ENCODE data around the gene CHST10. TPM values are rescaled to one million over a fixed set of nuclear protein-coding genes. Genes with fewer than 3 reads are reported as not detected.

Gene CHST10
- total RNA-seq, 1 experiment from 2014 or later, result 13.4 TPM

GRCh38 chr2:100395532-100396350, 21.7 kb downstream of the CHST10 start:
- Histone ChIP-seq H3K9ac (ENCODE audit: low read length) (no peak overlapping the region), H3K79me2 (ENCODE audit: low read length) (no peaks in the 10 kb centered on the region), H3K27ac (ENCODE audit: low read length) (no peak overlapping the region), H3K27me3 (ENCODE audit: low read length) (no peaks in the 10 kb centered on the region), H4K20me1 (ENCODE audit: low read length) (no peaks in the 10 kb centered on the region), H3K4me3 (ENCODE audit: low read length) (no peak overlapping the region), H2AFZ (ENCODE audit: low read length) (no peak overlapping the region), H3K9me3 (ENCODE audit: low read length) (no peaks in the 10 kb centered on the region), H3K36me3 (ENCODE audit: low read depth, low read length) (no peaks in the 10 kb centered on the region; the same call in 1 of the 2 replicates), H3K9me2 (replicated peaks; ENCODE audit: low read length) (no peaks in the 10 kb centered on the region), H3K4me2 (ENCODE audit: low read length) (no peak overlapping the region), H3F3A (ENCODE audit: low read length, unreplicated experiment) (no peaks in the 10 kb centered on the region), H3K4me1 (ENCODE audit: insufficient read depth, low read length) (0 out of 2 replicates have a peak, but pooled peaks cover 3% of the 10 kb centered on the region)
- BruUV-seq (replicated peaks), result no TSS peak
- TF ChIP-seq EZH2 (IDR thresholded peaks at IDR 0.05; ENCODE audit: low read length, unreplicated experiment), result no peak
- no peak for TF ChIP-seq CTCF (conservative IDR thresholded peaks at IDR 0.05; ENCODE audit: low read depth, low read length)
- no peak for TF ChIP-seq EZH2phosphoT487 (IDR thresholded peaks at IDR 0.05; ENCODE audit: borderline replicate concordance, low read length)
- intact Hi-C loops (cut with micrococcal nuclease), result no loop called here
- ChIA-PET CTCF (no interaction called here), POLR2A (ENCODE audit: unreplicated experiment) (no interaction called here)
- ATAC-seq, result no peak
- DNase-seq, result no peak

GRCh38 chr2:100394111-100394641, 23.3 kb downstream of the CHST10 start:
- H3K4me3 ChIP-seq (ENCODE audit: low read length), result no peak overlapping the region
- H3K27ac ChIP-seq (ENCODE audit: low read length), result no peak overlapping the region
- H3K4me2 ChIP-seq (ENCODE audit: low read length), result no peak overlapping the region
- no peak for TF ChIP-seq EZH2phosphoT487 (IDR thresholded peaks at IDR 0.05; ENCODE audit: borderline replicate concordance, low read length)
- TF ChIP-seq EZH2 (IDR thresholded peaks at IDR 0.05; ENCODE audit: low read length, unreplicated experiment), result no peak
- TF ChIP-seq CTCF (conservative IDR thresholded peaks at IDR 0.05; ENCODE audit: low read depth, low read length), result no peak
- H3K4me1 ChIP-seq (ENCODE audit: insufficient read depth, low read length), result 0 out of 2 replicates have a peak, but pooled peaks cover 3% of the 10 kb centered on the region
- no peak overlapping the region for H2AFZ ChIP-seq (ENCODE audit: low read length)
- no peak overlapping the region for H3K9ac ChIP-seq (ENCODE audit: low read length)
- no peaks in the 10 kb centered on the region; the same call in 1 of the 2 replicates for H3K36me3 ChIP-seq (ENCODE audit: low read depth, low read length)
- no peaks in the 10 kb centered on the region for H4K20me1 ChIP-seq (ENCODE audit: low read length)
- POLR2A ChIA-PET (ENCODE audit: unreplicated experiment), result no interaction called here
- no peaks in the 10 kb centered on the region for H3F3A ChIP-seq (ENCODE audit: low read length, unreplicated experiment)
- CTCF ChIA-PET, result no interaction called here
- no peaks in the 10 kb centered on the region for H3K79me2 ChIP-seq (ENCODE audit: low read length)
- H3K9me3 ChIP-seq (ENCODE audit: low read length), result no peaks in the 10 kb centered on the region
- ATAC-seq (no peak; the same call in 1 of the 2 replicates), DNase-seq (no peak)
- intact Hi-C loops (cut with micrococcal nuclease), result no loop called here
- no TSS peak for BruUV-seq (replicated peaks)
- H3K27me3 ChIP-seq (ENCODE audit: low read length), result no peaks in the 10 kb centered on the region
- H3K9me2 ChIP-seq (replicated peaks; ENCODE audit: low read length), result no peaks in the 10 kb centered on the region

- H3K27me3 ChIP-seq (ENCODE audit: low read length), result no peaks in the 10 kb centered on the region
- ChIA-PET POLR2A (ENCODE audit: unreplicated experiment) (no interaction called here), CTCF (no interaction called here)
- H3K4me3 ChIP-seq (ENCODE audit: low read length), result no peak overlapping the region
- no peak overlapping the region for H2AFZ ChIP-seq (ENCODE audit: low read length)
- H3K79me2 ChIP-seq (ENCODE audit: low read length), result no peaks in the 10 kb centered on the region
- H3K9me3 ChIP-seq (ENCODE audit: low read length), result no peaks in the 10 kb centered on the region
- H3K27ac ChIP-seq (ENCODE audit: low read length), result no peak overlapping the region
- no peaks in the 10 kb centered on the region; the same call in 1 of the 2 replicates for H3K36me3 ChIP-seq (ENCODE audit: low read depth, low read length)
- no peak overlapping the region for H3K9ac ChIP-seq (ENCODE audit: low read length)
- H3F3A ChIP-seq (ENCODE audit: low read length, unreplicated experiment), result no peaks in the 10 kb centered on the region
- DNase-seq (no peak), ATAC-seq (no peak)
- TF ChIP-seq EZH2 (IDR thresholded peaks at IDR 0.05; ENCODE audit: low read length, unreplicated experiment) (no peak), CTCF (conservative IDR thresholded peaks at IDR 0.05; ENCODE audit: low read depth, low read length) (no peak), EZH2phosphoT487 (IDR thresholded peaks at IDR 0.05; ENCODE audit: borderline replicate concordance, low read length) (no peak)
- no peaks in the 10 kb centered on the region for H3K9me2 ChIP-seq (replicated peaks; ENCODE audit: low read length)
- no peaks in the 10 kb centered on the region for H4K20me1 ChIP-seq (ENCODE audit: low read length)
- H3K4me2 ChIP-seq (ENCODE audit: low read length), result no peak overlapping the region
- intact Hi-C loops (cut with micrococcal nuclease), result no loop called here
- H3K4me1 ChIP-seq (ENCODE audit: insufficient read depth, low read length), result 0 out of 2 replicates have a peak, but pooled peaks cover 3% of the 10 kb centered on the region
- no TSS peak for BruUV-seq (replicated peaks)
These were observed 24.1 kb downstream of the CHST10 start for GRCh38 chr2:100393362-100393761.
